GM12891 (cell line): ENCODE results near the gene CFAP74.

Experiments used
- POLR2A ChIP-seq: IDR thresholded peaks from 2 replicates; pipeline ENCODE4 v1.6.1; 2011; ENCODE audit warnings: low read depth, low read length, control low read depth
- POLR2AphosphoS5 ChIP-seq: IDR thresholded peaks from 2 replicates; pipeline ENCODE4 v1.6.1; 2011; ENCODE audit warnings: low read depth, low read length, control low read depth

- no peak for TF ChIP-seq POLR2AphosphoS5
- TF ChIP-seq POLR2A, result no peak
These were observed 17.0 kb downstream of the CFAP74 start for GRCh38 chr1:1986451-1987141.
